K562 (cell line): ENCODE measurements around the gene DLGAP1. TPM values are rescaled to one million over a fixed set of nuclear protein-coding genes. Genes with fewer than 3 reads are reported as not detected.

Source experiments
- BRD9 ChIP-seq: fragments of 450-650 bp; IDR thresholded peaks from 2 replicates; pipeline ENCODE4 v1.6.1; 2018; ENCODE audit warnings: low read depth; ENCODE audit not compliant: partially characterized antibody
- CAMTA2 ChIP-seq: fragments of 250-450 bp; sonication (Bioruptor Pico); conservative IDR thresholded peaks from 2 replicates; pipeline ENCODE4 v1.5.1; 2022
- CBFA2T2 ChIP-seq: fragments of 450-650 bp; conservative IDR thresholded peaks from 2 replicates; pipeline ENCODE4 v1.6.1; 2017; ENCODE audit warnings: mild to moderate bottlenecking
- CEBPB ChIP-seq: fragments of 450-650 bp; IDR thresholded peaks from 2 replicates; pipeline ENCODE4 v1.6.1; 2016; ENCODE audit warnings: missing genetic modification characterization, missing compliant biosample characterization
- CHD2 ChIP-seq: IDR thresholded peaks from 2 replicates; pipeline ENCODE4 v1.6.1; 2011; ENCODE audit warnings: low read depth, low read length
- E2F6 ChIP-seq, 2 experiments: IDR thresholded peaks; 2 replicates each; pipeline ENCODE4 v1.6.1; 2011; ENCODE audit warnings: borderline replicate concordance in 1 of 2, control low read depth in 1 of 2, low read depth in 1 of 2, low read length in 1 of 2, mild to moderate bottlenecking in 1 of 2, mixed read lengths in 1 of 2, moderate library complexity in 1 of 2; ENCODE audit not compliant: insufficient read depth in 1 of 2, insufficient read length in 1 of 2, poor library complexity in 1 of 2, severe bottlenecking in 1 of 2; ENCODE audit errors: extremely low read depth in 1 of 2
- E2F8 ChIP-seq: fragments of 450-650 bp; IDR thresholded peaks from 2 replicates; pipeline ENCODE4 v1.7.1; 2018; ENCODE audit warnings: mild to moderate bottlenecking, low read depth; ENCODE audit not compliant: partially characterized antibody
- EGR1 ChIP-seq: fragments of 450-650 bp; conservative IDR thresholded peaks from 2 replicates; pipeline ENCODE4 v1.6.1; 2017; ENCODE audit warnings: mild to moderate bottlenecking
- GTF3C2 ChIP-seq: IDR thresholded peaks from 3 replicates; pipeline ENCODE4 v1.6.1; 2011; ENCODE audit warnings: borderline replicate concordance, mild to moderate bottlenecking, moderate library complexity; ENCODE audit not compliant: insufficient read length; ENCODE audit errors: extremely low read depth
- HEY1 ChIP-seq: fragments of 250-450 bp; sonication (Bioruptor Pico); IDR thresholded peaks from 2 replicates; pipeline ENCODE4 v1.5.0; 2020; ENCODE audit warnings: mild to moderate bottlenecking, moderate library complexity, borderline replicate concordance
- KAT2B ChIP-seq: IDR thresholded peaks from one replicate; pipeline ENCODE4 v1.6.1; 2012; ENCODE audit warnings: low read depth, mild to moderate bottlenecking, control low read depth, inconsistent platforms, low read length, moderate library complexity
- KLF1 ChIP-seq: fragments of 450-650 bp; IDR thresholded peaks from 2 replicates; pipeline ENCODE4 v1.6.1; 2016; ENCODE audit warnings: missing genetic modification characterization, missing compliant biosample characterization
- LCOR ChIP-seq: sonication (generic); formaldehyde crosslinking; IDR thresholded peaks from 2 replicates; pipeline ENCODE4 v1.8.0; 2022; ENCODE audit warnings: mild to moderate bottlenecking, missing genetic modification reagents
- MLX ChIP-seq, 2 experiments: fragments of 450-650 bp in 1 of 2; sonication (generic) in 1 of 2; formaldehyde crosslinking; conservative IDR thresholded peaks; 2 replicates each; pipeline versions ENCODE4 v1.4.0 to v1.8.1; 2020 to 2022; ENCODE audit warnings: mild to moderate bottlenecking in 1 of 2, missing genetic modification reagents in 1 of 2
- POU5F1 ChIP-seq: fragments of 150-350 bp; IDR thresholded peaks from 2 replicates; pipeline ENCODE4 v1.6.1; 2014; ENCODE audit warnings: borderline replicate concordance, low read length, low read depth, mild to moderate bottlenecking; ENCODE audit not compliant: partially characterized antibody
- RBM25 ChIP-seq: fragments of 200-400 bp; formaldehyde crosslinking; IDR thresholded peaks from 2 replicates; pipeline ENCODE4 v1.6.1; 2018; ENCODE audit warnings: low read length, low read depth, moderate library complexity; ENCODE audit not compliant: severe bottlenecking
- SETDB1 ChIP-seq: IDR thresholded peaks from one replicate; pipeline ENCODE4 v1.6.1; 2012; ENCODE audit warnings: low read length, control low read depth, inconsistent platforms
- SLC30A9 ChIP-seq: fragments of 250-450 bp; sonication (Bioruptor Pico); IDR thresholded peaks from 2 replicates; pipeline ENCODE4 v1.8.0; 2022; ENCODE audit warnings: mild to moderate bottlenecking, moderate library complexity
- TRIM24 ChIP-seq, 2 experiments: fragments of 450-650 bp; IDR thresholded peaks; 2 replicates each; pipeline ENCODE4 v1.6.1; 2016
- ZNF316 ChIP-seq: fragments of 450-650 bp; IDR thresholded peaks from 2 replicates; pipeline ENCODE4 v1.6.1; 2016
- ZNF77 ChIP-seq: fragments of 250-450 bp; sonication (Bioruptor Pico); IDR thresholded peaks from 2 replicates; pipeline ENCODE4 v1.5.0; 2020
- polyA plus RNA-seq, 8 experiments: library from polyadenylated mRNA; depleted of rRNA in 4 of 8; stranded (reverse) in 5 of 8; unstranded in 3 of 8; fragments of >200 nt; fragmentation: Nextera tagmentation in 2 of 8; fragmentation: Illumina TruSeq in 1 of 8; extraction: Ambion mirVana in 2 of 8; extraction: Trizol in 1 of 8; gene quantifications; 2 replicates each; pipeline versions ENCODE4 v1.2.1 to v1.2.3, GENCODE V29; 2011 to 2014; ENCODE audit warnings: inconsistent platforms in 1 of 8, missing spikeins in 1 of 8
- total RNA-seq, 7 experiments: library from RNA; depleted of rRNA in 6 of 7; stranded (reverse); fragments of >200 nt in 6 of 7; fragmentation: Illumina TruSeq in 2 of 7; extraction: Trizol in 2 of 7; gene quantifications; 2 replicates each; pipeline versions ENCODE4 v1.2.1 to v1.2.3, GENCODE V29; 2011 to 2021; ENCODE audit warnings: low replicate concordance in 1 of 7

Gene DLGAP1
- total and polyA plus RNA-seq, 9 of the 15 experiments (the other 6 are each of a cell fraction or from before 2014, with no cell fraction given): 0.04 to 0.22 (median 0.08) TPM

- TF ChIP-seq HEY1 (CRISPR knock-in tag) (0 out of 2 replicates have a peak, but pooled peaks have one; percentile 5), GTF3C2 (no peak), POU5F1 (no peak), CAMTA2 (CRISPR knock-in tag) (peak; percentile 97), KLF1 (peak; percentile 75; the same call in 1 of the 2 replicates), SETDB1 (no peak), E2F6 (IDR thresholded peaks at IDR 0.05; ENCODE audit: borderline replicate concordance in 1 of 2, extremely low read depth in 1 of 2, insufficient read depth in 1 of 2, insufficient read length in 1 of 2, low read depth in 1 of 2, low read length in 1 of 2, poor library complexity in 1 of 2, severe bottlenecking in 1 of 2) (peak; percentile 49 to 73), CBFA2T2 (no peak), TRIM24 (IDR thresholded peaks at IDR 0.05) (peak in 1 of 2 experiments; percentile 81; a peak in 3 of 4 replicates), LCOR (no peak), CHD2 (no peak), BRD9 (no peak), RBM25 (no peak), ZNF316 (peak; percentile 81), CEBPB (tag) (no peak), E2F8 (no peak), EGR1 (no peak), SLC30A9 (CRISPR knock-in tag) (no peak), ZNF77 (no peak), KAT2B (no peak), MLX (CRISPR knock-in tag; conservative IDR thresholded peaks at IDR 0.05) (peak in 1 of 2 experiments; percentile 87; a peak in 1 of 4 replicates)
These were observed 831.1 kb downstream of the DLGAP1 start (continued) for GRCh38 chr18:3623769-3624545.
